Fibroblast of lung (primary cell): ENCODE results near the gene SPEG. TPM values are rescaled to one million over a fixed set of nuclear protein-coding genes. Genes with fewer than 3 reads are reported as not detected.

Experiments
- DNase-seq, 2 donors: peaks; one replicate each; pipeline versions ENCODE4 v3.0.0 to v3.0.0-alpha.2; 2010; ENCODE audit warnings: low read depth in 2 of 2
- H2AFZ ChIP-seq: 2 replicates; pipeline ENCODE4 v1.5.1; 2012; ENCODE audit warnings: low read length, control low read depth, inconsistent platforms
- H3K27ac ChIP-seq: 2 replicates; pipeline ENCODE4 v1.5.1; 2011; ENCODE audit warnings: low read length, control low read depth; ENCODE audit not compliant: insufficient read depth
- H3K27me3 ChIP-seq: 2 replicates; pipeline ENCODE4 v1.5.1; 2011; ENCODE audit warnings: mild to moderate bottlenecking, low read length; ENCODE audit not compliant: control insufficient read depth, insufficient read depth
- H3K36me3 ChIP-seq: 2 replicates; pipeline ENCODE4 v1.5.1; 2011; ENCODE audit warnings: low read length; ENCODE audit not compliant: control insufficient read depth, insufficient read depth
- H3K4me1 ChIP-seq: 2 replicates; pipeline ENCODE4 v1.5.1; 2011; ENCODE audit warnings: low read length; ENCODE audit not compliant: control insufficient read depth, insufficient read depth; ENCODE audit errors: extremely low read depth
- H3K4me2 ChIP-seq: 2 replicates; pipeline ENCODE4 v1.5.1; 2011; ENCODE audit warnings: low read length, control low read depth; ENCODE audit not compliant: insufficient read depth; ENCODE audit errors: extremely low read depth
- H3K4me3 ChIP-seq, 4 experiments: fragments of 200-600 bp in 1 of 4; sonication (generic) in 1 of 4; replicated peaks in 1 of 4; 2 replicates each; pipeline ENCODE4 v1.5.1; 2011 to 2016; ENCODE audit warnings: low read length in 4 of 4, low read depth in 3 of 4, mild to moderate bottlenecking in 3 of 4, control low read depth in 2 of 4, inconsistent platforms in 1 of 4, mixed read lengths in 1 of 4; ENCODE audit not compliant: insufficient read depth in 1 of 4; ENCODE audit errors: control extremely low read depth in 1 of 4
- H3K79me2 ChIP-seq: 2 replicates; pipeline ENCODE4 v1.5.1; 2012; ENCODE audit warnings: mild to moderate bottlenecking, low read length, inconsistent platforms; ENCODE audit not compliant: control insufficient read depth, insufficient read depth
- H3K9ac ChIP-seq: 2 replicates; pipeline ENCODE4 v1.5.1; 2011; ENCODE audit warnings: mild to moderate bottlenecking, low read length, control low read depth; ENCODE audit not compliant: insufficient read depth
- H3K9me3 ChIP-seq: 2 replicates; pipeline ENCODE4 v1.5.1; 2012; ENCODE audit warnings: low read depth, low read length; ENCODE audit not compliant: control insufficient read depth, insufficient read depth
- H4K20me1 ChIP-seq: 2 replicates; pipeline ENCODE4 v1.5.1; 2011; ENCODE audit warnings: low read length; ENCODE audit not compliant: control insufficient read depth, insufficient read depth; ENCODE audit errors: extremely low read depth
- CTCF ChIP-seq, 2 donors: IDR thresholded peaks in 1 of 2; conservative IDR thresholded peaks in 1 of 2; 1 replicate in 1 of 2; 2 replicates in 1 of 2; pipeline ENCODE4 v1.5.1; 2011 to 2012; ENCODE audit warnings: low read length in 2 of 2, control low read depth in 1 of 2, inconsistent platforms in 1 of 2, low read depth in 1 of 2, mild to moderate bottlenecking in 1 of 2
- EZH2 ChIP-seq: IDR thresholded peaks from 2 replicates; pipeline ENCODE4 v1.5.1; 2012; ENCODE audit warnings: low read length, control low read depth, mild to moderate bottlenecking; ENCODE audit errors: missing control alignments
- polyA plus RNA-seq, 2 donors: library from polyadenylated mRNA; depleted of rRNA in 1 of 2; stranded (reverse) in 1 of 2; unstranded in 1 of 2; fragments of >200 nt; gene quantifications; 2 replicates each; pipeline ENCODE4 v1.2.1, GENCODE V29; 2011 to 2012; ENCODE audit warnings: missing spikeins in 1 of 2
- total RNA-seq: library from RNA; depleted of rRNA; stranded (reverse); fragments of >200 nt; gene quantifications from 2 replicates; pipeline ENCODE4 v1.2.1, GENCODE V29; 2014

Gene SPEG
- total and polyA plus RNA-seq, 2 donors (not counting 1 experiment from before 2014, with no cell fraction given): 9.5 to 20.1 TPM

- Histone ChIP-seq H3K27ac (no peak overlapping the region), H2AFZ (no peak overlapping the region), H3K9ac (no peak overlapping the region), H3K9me3 (no peaks in the 10 kb centered on the region), H3K4me3 (no peak overlapping the region), H3K27me3 (no peaks in the 10 kb centered on the region), H3K36me3 (peaks cover 2% of the 10 kb centered on the region), H3K4me2 (no peak overlapping the region), H3K4me1 (peaks cover 10% of the 10 kb centered on the region), H3K79me2 (no peaks in the 10 kb centered on the region), H4K20me1 (no peaks in the 10 kb centered on the region)
- no peak for TF ChIP-seq EZH2
- TF ChIP-seq CTCF (conservative IDR thresholded peaks at IDR 0.05 in 1 of 2, IDR thresholded peaks at IDR 0.05 in 1 of 2; ENCODE audit: low read depth in 1 of 2, low read length in 2 of 2): no peak
- no peak for DNase-seq
Observed at GRCh38 chr2:219462349-219462748, 27.7 kb downstream of the SPEG start.

- Histone ChIP-seq H4K20me1 (no peaks in the 10 kb centered on the region), H3K4me3 (no peak overlapping the region), H3K36me3 (peaks cover 5% of the 10 kb centered on the region), H3K9me3 (no peaks in the 10 kb centered on the region), H3K4me2 (no peak overlapping the region), H3K4me1 (peaks cover 16% of the 10 kb centered on the region), H3K79me2 (no peaks in the 10 kb centered on the region), H3K27ac (no peak overlapping the region), H2AFZ (no peak overlapping the region), H3K27me3 (no peaks in the 10 kb centered on the region), H3K9ac (no peak overlapping the region)
- no peak for DNase-seq
- no peak for TF ChIP-seq CTCF (conservative IDR thresholded peaks at IDR 0.05 in 1 of 2, IDR thresholded peaks at IDR 0.05 in 1 of 2; ENCODE audit: low read depth in 1 of 2, low read length in 2 of 2)
Observed at GRCh38 chr2:219464286-219465032, 29.8 kb downstream of the SPEG start.

- no peaks in the 10 kb centered on the region for H3K27me3 ChIP-seq
- H3K4me1 ChIP-seq: peaks cover 7% of the 10 kb centered on the region
- H3K27ac ChIP-seq: no peak overlapping the region
- H3K79me2 ChIP-seq: no peaks in the 10 kb centered on the region
- H3K4me3 ChIP-seq: no peak overlapping the region
- H4K20me1 ChIP-seq: no peaks in the 10 kb centered on the region
- H2AFZ ChIP-seq: no peak overlapping the region
- H3K4me2 ChIP-seq: no peak overlapping the region
- H3K9me3 ChIP-seq: no peaks in the 10 kb centered on the region
- TF ChIP-seq EZH2 (no peak), CTCF (conservative IDR thresholded peaks at IDR 0.05 in 1 of 2, IDR thresholded peaks at IDR 0.05 in 1 of 2; ENCODE audit: low read depth in 1 of 2, low read length in 2 of 2) (no peak)
- H3K36me3 ChIP-seq: peaks cover 5% of the 10 kb centered on the region
- H3K9ac ChIP-seq: no peak overlapping the region
- DNase-seq: no peak
Observed at GRCh38 chr2:219465659-219466561, 31.3 kb downstream of the SPEG start.
